Suprapubic skin (tissue), 4 donors: ENCODE measurements around the gene IFFO2. TPM values are rescaled to one million over a fixed set of nuclear protein-coding genes. Genes with fewer than 3 reads are reported as not detected.
A peak's percentile ranks its signal among the peaks of the same experiment; 100 is the strongest.

Source experiments
- DNase-seq, 2 donors: peaks; one replicate each; pipeline ENCODE4 v3.0.0-alpha.2; 2019; ENCODE audit warnings: low spot score in 2 of 2
- H3K27ac ChIP-seq: fragments of 200-600 bp; sonication (generic); one replicate; pipeline ENCODE4 v1.5.1; 2019
- H3K27me3 ChIP-seq: fragments of 200-600 bp; sonication (generic); one replicate; pipeline ENCODE4 v1.5.1; 2019
- H3K36me3 ChIP-seq: fragments of 200-600 bp; sonication (generic); one replicate; pipeline ENCODE4 v1.5.1; 2019
- H3K4me1 ChIP-seq: fragments of 200-600 bp; sonication (generic); one replicate; pipeline ENCODE4 v1.5.1; 2019
- H3K4me3 ChIP-seq: fragments of 200-600 bp; sonication (generic); one replicate; pipeline ENCODE4 v1.5.1; 2019; ENCODE audit warnings: mild to moderate bottlenecking
- H3K9me3 ChIP-seq: fragments of 200-600 bp; sonication (generic); one replicate; pipeline ENCODE4 v1.5.1; 2019
- CTCF ChIP-seq, 2 donors: fragments of 200-600 bp in 1 of 2; fragments of 450-650 bp in 1 of 2; sonication (generic) in 1 of 2; IDR thresholded peaks; one replicate each; pipeline ENCODE4 v1.5.1; 2016 to 2019; ENCODE audit warnings: antibody characterized with exemption in 2 of 2, mild to moderate bottlenecking in 1 of 2, moderate library complexity in 1 of 2
- EP300 ChIP-seq: sonication (generic); formaldehyde crosslinking; IDR thresholded peaks from one replicate; pipeline ENCODE4 v1.6.1; 2017; ENCODE audit warnings: antibody characterized with exemption
- POLR2A ChIP-seq, 2 donors: fragments of 450-650 bp; IDR thresholded peaks; one replicate each; pipeline ENCODE4 v1.6.1; 2017; ENCODE audit warnings: antibody characterized with exemption in 2 of 2, mild to moderate bottlenecking in 2 of 2, moderate library complexity in 2 of 2
- POLR2AphosphoS5 ChIP-seq, 3 donors: sonication (generic); formaldehyde crosslinking; IDR thresholded peaks; one replicate each; pipeline ENCODE4 v1.6.1; 2017; ENCODE audit warnings: antibody characterized with exemption in 3 of 3
- WGBS: methylation state at CpG from one replicate; pipeline ENCODE4 v1.1.5; 2018; 5-methylcytosine and 5-hydroxymethylcytosine counted together
- total RNA-seq, 4 donors: library from RNA; depleted of rRNA; stranded (reverse); fragments of >200 nt; gene quantifications; one replicate each; pipeline ENCODE4 v1.1.0, GENCODE V29; 2016

IFFO2 gene
- total RNA-seq, 4 donors from 2014 or later, result 327 to 569 (median 449) TPM

- Histone ChIP-seq H3K4me3 (no peak overlapping the region), H3K27ac (no peak overlapping the region), H3K27me3 (no peaks in the 10 kb centered on the region)
Observed at GRCh38 chr1:18912550-18912949, 43.9 kb downstream of the IFFO2 start.

DNA sequence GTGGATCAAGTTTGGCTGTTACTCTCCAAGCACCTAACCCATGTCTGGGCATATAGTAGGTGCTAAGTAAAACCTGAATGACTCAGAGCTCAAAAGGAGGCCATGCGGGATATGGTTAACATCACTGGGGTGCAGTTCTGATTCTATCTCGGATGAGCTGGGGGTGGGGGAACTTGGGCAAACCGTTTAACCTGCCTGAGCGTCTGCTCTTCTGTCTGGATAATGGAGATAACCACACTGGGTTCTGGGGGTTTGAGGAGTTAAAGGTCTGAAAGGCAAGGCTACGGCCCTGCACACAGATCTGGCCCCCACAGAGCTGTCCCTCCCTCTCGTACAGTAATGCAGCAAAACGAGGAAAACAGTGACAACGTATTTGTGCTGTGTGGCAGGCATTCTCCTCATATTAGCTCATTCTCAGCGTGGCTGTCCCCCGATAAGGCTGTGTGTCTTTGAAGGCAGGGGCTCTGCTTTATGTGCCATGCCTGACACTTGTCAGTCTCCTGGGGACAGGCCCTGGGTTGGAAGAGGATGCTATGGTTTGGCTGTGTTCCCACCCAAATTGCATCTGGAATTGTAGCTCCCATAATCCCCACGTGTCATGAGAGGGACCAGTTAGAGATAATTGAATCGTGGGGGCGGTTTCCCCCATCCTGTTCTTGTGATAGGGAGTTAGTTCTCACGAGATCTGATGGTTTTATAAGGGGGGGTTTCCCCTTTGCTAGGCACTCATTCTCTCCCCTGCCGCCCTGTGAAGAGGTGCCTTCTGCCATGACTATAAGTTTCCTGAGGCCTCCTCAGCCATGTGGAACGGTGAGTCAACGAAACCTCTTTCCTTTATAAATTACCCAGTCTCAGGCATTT is 47.3 kb downstream of the IFFO2 start:
- H3K9me3 ChIP-seq, result no peaks in the 10 kb centered on the region
- 76% methylated on average over 17 of the region's 17 CpGs for WGBS
- H3K4me1 ChIP-seq, result peaks cover 24% of the 10 kb centered on the region
- no peaks in the 10 kb centered on the region for H3K27me3 ChIP-seq
- H3K27ac ChIP-seq, result no peak overlapping the region
- H3K36me3 ChIP-seq, result peaks cover 69% of the 10 kb centered on the region
- no peak for DNase-seq
- H3K4me3 ChIP-seq, result no peak overlapping the region
- TF ChIP-seq POLR2A (IDR thresholded peaks at IDR 0.05) (no peak), CTCF (IDR thresholded peaks at IDR 0.05) (no peak), POLR2AphosphoS5 (IDR thresholded peaks at IDR 0.05) (no peak), EP300 (no peak)

More at GRCh38 chr1:18912550-18912949, 43.9 kb downstream of the IFFO2 start:
- peaks cover 23% of the 10 kb centered on the region for H3K4me1 ChIP-seq
- WGBS, result 60% methylated on average over 3 of the region's 3 CpGs
- H3K36me3 ChIP-seq, result peaks cover 92% of the 10 kb centered on the region
- no peaks in the 10 kb centered on the region for H3K9me3 ChIP-seq
- TF ChIP-seq POLR2A (IDR thresholded peaks at IDR 0.05), result no peak
- no peak for TF ChIP-seq EP300
- no peak for TF ChIP-seq POLR2AphosphoS5 (IDR thresholded peaks at IDR 0.05)
- no peak for TF ChIP-seq CTCF (IDR thresholded peaks at IDR 0.05)
- no peak for DNase-seq

GRCh38 chr1:18907917-18908845 is 48.3 kb downstream of the IFFO2 start:
- no peak for DNase-seq
- 40% methylated on average over 11 of the region's 22 CpGs for WGBS
- Histone ChIP-seq H3K27ac (peak overlapping the region; percentile 15), H3K4me3 (no peak overlapping the region), H3K27me3 (no peaks in the 10 kb centered on the region), H3K4me1 (peaks cover 26% of the 10 kb centered on the region), H3K9me3 (no peaks in the 10 kb centered on the region), H3K36me3 (peaks cover 63% of the 10 kb centered on the region)
- TF ChIP-seq POLR2A (IDR thresholded peaks at IDR 0.05) (no peak), POLR2AphosphoS5 (IDR thresholded peaks at IDR 0.05) (no peak), CTCF (IDR thresholded peaks at IDR 0.05) (no peak), EP300 (no peak)

DNA sequence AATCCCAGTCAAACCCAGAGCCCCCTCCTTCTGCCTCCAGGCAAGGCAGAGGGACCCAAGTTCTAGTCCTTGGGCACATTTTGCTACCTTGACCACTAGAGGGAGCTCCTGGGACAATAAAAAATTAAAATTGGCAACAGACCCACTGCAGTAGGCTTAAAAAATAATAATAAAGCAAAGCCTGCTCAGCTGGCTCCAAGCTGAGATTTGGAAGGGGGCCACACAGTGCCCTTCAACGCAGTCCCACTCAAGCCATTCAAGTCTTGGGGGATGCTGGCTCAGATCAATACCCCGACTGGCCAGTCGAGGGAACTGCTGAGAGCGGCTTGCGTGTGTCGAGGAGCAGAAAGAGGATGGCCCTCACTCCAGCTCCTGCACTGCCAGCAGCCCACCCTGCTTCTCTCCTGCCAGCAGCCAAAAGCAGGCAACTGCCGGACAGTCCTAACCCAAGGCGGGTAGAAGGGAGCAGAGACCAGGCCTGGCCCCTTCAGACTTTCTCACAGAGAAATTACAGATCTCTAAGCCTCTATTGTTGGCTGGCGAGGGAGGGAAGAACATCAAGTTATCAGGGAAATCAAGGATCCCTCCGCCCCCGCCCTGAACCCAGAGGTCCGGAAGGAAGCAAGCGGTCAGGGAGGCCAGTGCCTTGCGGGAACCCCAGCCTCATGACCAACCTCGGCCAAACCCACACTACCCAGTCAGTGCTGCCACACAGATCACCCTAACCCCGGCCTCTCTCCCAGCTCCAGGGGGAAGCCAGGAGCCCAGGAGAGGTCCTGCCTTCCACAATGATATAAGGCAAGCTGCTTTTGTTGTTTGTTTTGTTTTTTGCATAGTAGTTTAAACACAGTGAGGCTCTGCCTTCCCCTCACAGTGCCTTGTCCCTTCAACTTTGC is 49.2 kb downstream of the IFFO2 start:
- Histone ChIP-seq H3K36me3 (peaks cover 56% of the 10 kb centered on the region), H3K27me3 (no peaks in the 10 kb centered on the region), H3K4me3 (no peak overlapping the region), H3K27ac (peak overlapping the region; percentile 15), H3K9me3 (no peaks in the 10 kb centered on the region), H3K4me1 (peaks cover 26% of the 10 kb centered on the region)
- no peak for DNase-seq
- 53% methylated on average over 11 of the region's 16 CpGs for WGBS
- TF ChIP-seq POLR2A (IDR thresholded peaks at IDR 0.05) (no peak), CTCF (IDR thresholded peaks at IDR 0.05) (peak; percentile 78 to 86), POLR2AphosphoS5 (IDR thresholded peaks at IDR 0.05) (peak in 1 of 3 donors; percentile 7), EP300 (no peak)
